ENCODE measurements around the gene CCNL2. TPM values are rescaled to one million over a fixed set of nuclear protein-coding genes. Genes with fewer than 3 reads are reported as not detected.
"Not testable (repeated sequence)": the region's sequence is repeated elsewhere in the genome, so short reads cannot be mapped to it uniquely, and the experiment has no call there.

CCNL2 gene
- total RNA-seq, 6 experiments from 2014 or later = 80.8 to 127 (median 101) TPM

GRCh38 chr1:1370771-1371300 is 28.3 kb downstream of the CCNL2 start:
- H3K27me3 ChIP-seq = no peaks in the 10 kb centered on the region
- DNase-seq (no peak), ATAC-seq (no peak)
- WGBS (ENCODE audit: insufficient coverage, low coverage, low lambda C conversion rate, missing lambda C conversion rate) = 71% methylated on average over 5 of the region's 16 CpGs
- TF ChIP-seq POLR2A (IDR thresholded peaks at IDR 0.05) = no peak
- no peak for TF ChIP-seq CTCF (IDR thresholded peaks at IDR 0.05)
- no peak overlapping the region for H3K27ac ChIP-seq
- H3K4me3 ChIP-seq = no peak overlapping the region
- peaks cover 0 to 22% (median 9%) of the 10 kb centered on the region in 4 donors for H3K4me1 ChIP-seq
- intact Hi-C loops (cut with DNase I) = no loop called here
- H3K9me3 ChIP-seq = no peaks in the 10 kb centered on the region
- peaks cover 0 to 6% (median 0%) of the 10 kb centered on the region in 4 donors for H3K36me3 ChIP-seq

- ATAC-seq; H3K27ac ChIP-seq; H3K4me3 ChIP-seq; H3K9me3 ChIP-seq; H3K36me3 ChIP-seq; H3K27me3 ChIP-seq; intact Hi-C loops (cut with DNase I); DNase-seq: not testable (repeated sequence)
- peaks cover 0 to 21% (median 9%) of the 10 kb centered on the region in 4 donors for H3K4me1 ChIP-seq
- 82% methylated on average over 14 of the region's 14 CpGs for WGBS (ENCODE audit: insufficient coverage, low coverage, low lambda C conversion rate, missing lambda C conversion rate)
Observed at GRCh38 chr1:1370094-1370493, 29.0 kb downstream of the CCNL2 start.

GRCh38 chr1:1367315-1367714 is 31.8 kb downstream of the CCNL2 start:
- Histone ChIP-seq H3K36me3 (no peaks in the 10 kb centered on the region), H3K4me1 (peaks cover 0 to 7% (median 3%) of the 10 kb centered on the region in 4 donors), H3K27me3 (no peaks in the 10 kb centered on the region), H3K27ac (no peak overlapping the region), H3K9me3 (no peaks in the 10 kb centered on the region), H3K4me3 (no peak overlapping the region)
- TF ChIP-seq POLR2A (IDR thresholded peaks at IDR 0.05) = no peak
- no peak for TF ChIP-seq CTCF (IDR thresholded peaks at IDR 0.05)
- ATAC-seq = no peak
- intact Hi-C loops (cut with DNase I) = no loop called here
- WGBS (ENCODE audit: insufficient coverage, low coverage, low lambda C conversion rate, missing lambda C conversion rate) = 92% methylated on average over 3 of the region's 5 CpGs
- DNase-seq = no peak

- no peaks in the 10 kb centered on the region for H3K36me3 ChIP-seq
- intact Hi-C loops (cut with DNase I) = no loop called here
- H3K27ac ChIP-seq = no peak overlapping the region
- DNase-seq (no peak), ATAC-seq (no peak)
- no peaks in the 10 kb centered on the region for H3K9me3 ChIP-seq
- TF ChIP-seq CTCF (IDR thresholded peaks at IDR 0.05) (no peak), POLR2A (IDR thresholded peaks at IDR 0.05) (no peak)
- 93% methylated on average over 3 of the region's 3 CpGs for WGBS (ENCODE audit: insufficient coverage, low coverage, low lambda C conversion rate, missing lambda C conversion rate)
- H3K27me3 ChIP-seq = no peaks in the 10 kb centered on the region
- H3K4me3 ChIP-seq = no peak overlapping the region
- H3K4me1 ChIP-seq = peaks cover 0 to under 1% (median 0%) of the 10 kb centered on the region in 4 donors
Observed at GRCh38 chr1:1366699-1367066, 32.5 kb downstream of the CCNL2 start.

GRCh38 chr1:1365875-1366698 is 33.0 kb downstream of the CCNL2 start:
- Histone ChIP-seq H3K27ac (no peak overlapping the region), H3K4me3 (no peak overlapping the region), H3K4me1 (no peaks in the 10 kb centered on the region), H3K27me3 (no peaks in the 10 kb centered on the region), H3K9me3 (no peaks in the 10 kb centered on the region), H3K36me3 (no peaks in the 10 kb centered on the region)
- no peak for DNase-seq
- WGBS (ENCODE audit: insufficient coverage, low coverage, low lambda C conversion rate, missing lambda C conversion rate) = 71% methylated on average over 10 of the region's 10 CpGs
- TF ChIP-seq POLR2A (IDR thresholded peaks at IDR 0.05) = no peak
- no peak for TF ChIP-seq CTCF (IDR thresholded peaks at IDR 0.05)
- intact Hi-C loops (cut with DNase I) = no loop called here
- no peak for ATAC-seq

Measured in right lobe of liver (tissue), 6 donors.